PC-3 (cell line): ENCODE measurements around the gene UBE2Q1. TPM values are rescaled to one million over a fixed set of nuclear protein-coding genes. Genes with fewer than 3 reads are reported as not detected.
A peak's percentile ranks its signal among the peaks of the same experiment; 100 is the strongest.

Experiments
- ATAC-seq: fragments of 200-7000 bp; cut with Tn5 transposase; 2 replicates; pipeline ENCODE4 v1.9.1; 2020; ENCODE audit warnings: mild to moderate bottlenecking, moderate library complexity
- BruUV-seq: library from RNA; stranded (reverse); fragments of 400-500 nt; replicated peaks from 2 replicates; lab custom pipeline; 2021; lab: Mats Ljungman, UMichigan
- CTCF ChIA-PET: fragments of 300-600 bp; sonication (Branson Sonifier 250); formaldehyde crosslinking; loops from one replicate; lab custom pipeline; 2022; ENCODE audit warnings: antibody characterized with exemption; lab: Charles Lee
- POLR2A ChIA-PET: fragments of 300-600 bp; sonication (Branson Sonifier 250); formaldehyde crosslinking; loops from one replicate; lab custom pipeline; 2022; ENCODE audit warnings: antibody characterized with exemption; ENCODE audit not compliant: unreplicated experiment; lab: Charles Lee
- DNase-seq: peaks from one replicate; pipeline ENCODE4 v3.0.0-alpha.2; 2015
- H2AFZ ChIP-seq: fragments of 300-600 bp; sonication (generic); 2 replicates; pipeline ENCODE4 v1.6.0; 2016; ENCODE audit warnings: antibody characterized with exemption, low read length
- H3F3A ChIP-seq: fragments of 300-600 bp; sonication (generic); one replicate; pipeline ENCODE4 v1.6.0; 2017; ENCODE audit warnings: antibody characterized with exemption, low read length, control low read depth, mild to moderate bottlenecking; ENCODE audit not compliant: unreplicated experiment
- H3K27ac ChIP-seq: fragments of 300-600 bp; sonication (generic); 2 replicates; pipeline ENCODE4 v1.5.1; 2016; ENCODE audit warnings: mild to moderate bottlenecking, low read length
- H3K27me3 ChIP-seq: fragments of 300-600 bp; sonication (generic); 2 replicates; pipeline ENCODE4 v1.6.1; 2016; ENCODE audit warnings: low read length, mixed read lengths
- H3K36me3 ChIP-seq: fragments of 300-600 bp; sonication (generic); 2 replicates; pipeline ENCODE4 v1.6.1; 2016; ENCODE audit warnings: low read depth, mixed run types, low read length, mixed read lengths
- H3K4me1 ChIP-seq: fragments of 300-600 bp; sonication (generic); 2 replicates; pipeline ENCODE4 v1.5.1; 2016; ENCODE audit warnings: low read length; ENCODE audit not compliant: insufficient read depth
- H3K4me2 ChIP-seq: fragments of 300-600 bp; sonication (generic); 2 replicates; pipeline ENCODE4 v1.6.0; 2016; ENCODE audit warnings: low read length
- H3K4me3 ChIP-seq: fragments of 300-600 bp; sonication (generic); 2 replicates; pipeline ENCODE4 v1.5.1; 2016; ENCODE audit warnings: mild to moderate bottlenecking, low read length, mixed read lengths
- H3K79me2 ChIP-seq: fragments of 300-600 bp; sonication (generic); 2 replicates; pipeline ENCODE4 v1.6.1; 2017; ENCODE audit warnings: low read length, mixed read lengths
- H3K9ac ChIP-seq: fragments of 300-600 bp; sonication (generic); 2 replicates; pipeline ENCODE4 v1.6.0; 2016; ENCODE audit warnings: mild to moderate bottlenecking, low read length
- H3K9me2 ChIP-seq: fragments of 300-600 bp; sonication (generic); replicated peaks from 2 replicates; pipeline ENCODE4 v1.6.1; 2016; ENCODE audit warnings: mixed run types, low read length, mixed read lengths
- H3K9me3 ChIP-seq: fragments of 300-600 bp; sonication (generic); 2 replicates; pipeline ENCODE4 v1.6.1; 2016; ENCODE audit warnings: low read length, mixed read lengths
- H4K20me1 ChIP-seq: fragments of 300-600 bp; sonication (generic); 2 replicates; pipeline ENCODE4 v1.6.1; 2016; ENCODE audit warnings: low read length, mixed read lengths
- CTCF ChIP-seq: fragments of 300-600 bp; sonication (generic); conservative IDR thresholded peaks from 2 replicates; pipeline ENCODE4 v1.5.1; 2017; ENCODE audit warnings: antibody characterized with exemption, low read depth, mild to moderate bottlenecking, low read length
- EZH2 ChIP-seq: fragments of 300-600 bp; sonication (generic); IDR thresholded peaks from one replicate; pipeline ENCODE4 v1.6.1; 2017; ENCODE audit warnings: antibody characterized with exemption, mild to moderate bottlenecking, low read length; ENCODE audit not compliant: unreplicated experiment
- EZH2phosphoT487 ChIP-seq: fragments of 300-600 bp; sonication (generic); IDR thresholded peaks from 2 replicates; pipeline ENCODE4 v1.6.1; 2018; ENCODE audit warnings: mild to moderate bottlenecking, antibody characterized with exemption, low read length, borderline replicate concordance
- intact Hi-C: fragments of 100-400 bp; cut with micrococcal nuclease; formaldehyde crosslinking; loops from 2 replicates; pipeline ENCODE4 v1.9.0; 2023
- total RNA-seq: library from RNA; depleted of rRNA; stranded (reverse); fragments of >200 nt; gene quantifications from 2 replicates; pipeline ENCODE4 v1.2.3, GENCODE V29; 2014

UBE2Q1 gene
- total RNA-seq, 1 experiment from 2014 or later, result 40.0 TPM

- ChIA-PET POLR2A (no interaction called here), CTCF (no interaction called here)
- Histone ChIP-seq H2AFZ (no peak overlapping the region), H3K27ac (no peak overlapping the region), H3K79me2 (no peaks in the 10 kb centered on the region), H3F3A (no peaks in the 10 kb centered on the region), H3K9me3 (no peaks in the 10 kb centered on the region), H3K4me1 (no peaks in the 10 kb centered on the region), H3K9me2 (no peaks in the 10 kb centered on the region), H3K36me3 (no peaks in the 10 kb centered on the region), H3K9ac (no peak overlapping the region), H4K20me1 (no peaks in the 10 kb centered on the region), H3K4me2 (no peak overlapping the region), H3K27me3 (peaks cover 69% of the 10 kb centered on the region), H3K4me3 (no peak overlapping the region)
- BruUV-seq, result no TSS peak
- ATAC-seq, result no peak
- intact Hi-C loops, result no loop called here
- no peak for TF ChIP-seq EZH2phosphoT487
- TF ChIP-seq CTCF, result no peak
- TF ChIP-seq EZH2, result no peak
- DNase-seq, result no peak
These were observed 55.7 kb downstream of the UBE2Q1 start for GRCh38 chr1:154502744-154503115.

- H3K27ac ChIP-seq, result no peak within 1 kb of the TSS
- no peak within 1 kb of the TSS for H2AFZ ChIP-seq
- ATAC-seq, result no peak
- H3K9me2 ChIP-seq, result no peaks in the 10 kb centered on the region
- no peaks in the 10 kb centered on the region for H3F3A ChIP-seq
- no peak for DNase-seq
- H3K9me3 ChIP-seq, result no peaks in the 10 kb centered on the region
- H3K4me3 ChIP-seq, result no peak within 1 kb of the TSS
- no peaks in the 10 kb centered on the region for H3K4me1 ChIP-seq
- POLR2A ChIA-PET, result no interaction called here
- no TSS peak for BruUV-seq
- TF ChIP-seq EZH2phosphoT487, result no peak
- no peak for TF ChIP-seq CTCF
- H4K20me1 ChIP-seq, result no peaks in the 10 kb centered on the region
- H3K79me2 ChIP-seq, result no peaks in the 10 kb centered on the region
- intact Hi-C loops, result no loop called here
- no peak within 1 kb of the TSS for H3K4me2 ChIP-seq
- no peak within 1 kb of the TSS for H3K9ac ChIP-seq
- peaks cover 64% of the 10 kb centered on the region for H3K27me3 ChIP-seq
- no peaks in the 10 kb centered on the region for H3K36me3 ChIP-seq
- CTCF ChIA-PET, result no interaction called here
These were observed 56.3 kb downstream of the UBE2Q1 start, which contains the start of the genes SHE and TDRD10 for GRCh38 chr1:154502066-154502743. SHE (minus strand) TSS chr1:154502412; CDS start chr1:154502026, 386 bp downstream. TDRD10 (plus strand) TSS chr1:154502219; CDS start chr1:154506904, 4,685 bp downstream.

GRCh38 chr1:154501423-154502065 lies 56.9 kb downstream of the UBE2Q1 start:
- intact Hi-C loops, result no loop called here
- H3K36me3 ChIP-seq, result no peaks in the 10 kb centered on the region
- no peaks in the 10 kb centered on the region for H3K79me2 ChIP-seq
- ChIA-PET POLR2A (no interaction called here), CTCF (no interaction called here)
- DNase-seq (no peak), ATAC-seq (no peak)
- H3K27ac ChIP-seq, result no peak overlapping the region
- H3K27me3 ChIP-seq, result peaks cover 65% of the 10 kb centered on the region
- H3K9me3 ChIP-seq, result no peaks in the 10 kb centered on the region
- H3F3A ChIP-seq, result no peaks in the 10 kb centered on the region
- BruUV-seq, result no TSS peak
- H2AFZ ChIP-seq, result no peak overlapping the region
- no peaks in the 10 kb centered on the region for H3K4me1 ChIP-seq
- no peaks in the 10 kb centered on the region for H3K9me2 ChIP-seq
- no peak overlapping the region for H3K4me2 ChIP-seq
- H3K9ac ChIP-seq, result no peak overlapping the region
- no peak for TF ChIP-seq CTCF
- TF ChIP-seq EZH2phosphoT487, result 0 out of 2 replicates have a peak, but pooled peaks have one; percentile 16
- no peak for TF ChIP-seq EZH2
- H4K20me1 ChIP-seq, result no peaks in the 10 kb centered on the region
- H3K4me3 ChIP-seq, result no peak overlapping the region
